Measurements from ENCODE around the gene IL17REL.
A peak's percentile ranks its signal among the peaks of the same experiment; 100 is the strongest.

The IL17REL gene

DNA sequence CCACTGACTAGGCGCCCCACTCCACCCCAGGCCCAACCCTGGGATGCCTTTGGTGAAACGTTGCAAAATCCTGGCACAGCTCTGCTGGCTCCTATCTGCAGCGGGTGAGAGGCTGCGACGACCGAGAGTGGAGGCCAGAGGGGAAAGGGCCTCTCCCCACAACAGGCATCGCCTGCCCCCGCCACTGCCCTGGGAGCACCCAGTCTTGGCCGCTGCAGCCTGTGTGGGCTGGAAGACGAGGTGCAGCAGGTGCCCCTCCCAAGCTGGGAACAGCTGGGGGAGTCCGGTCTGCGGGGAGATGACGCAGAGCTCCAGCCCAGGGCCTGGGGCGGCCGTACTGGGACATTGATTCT, 56.2 kb downstream of the IL17REL start:
- intact Hi-C loops (cut with DNase I) = no loop called here
- no peak for DNase-seq

DNA sequence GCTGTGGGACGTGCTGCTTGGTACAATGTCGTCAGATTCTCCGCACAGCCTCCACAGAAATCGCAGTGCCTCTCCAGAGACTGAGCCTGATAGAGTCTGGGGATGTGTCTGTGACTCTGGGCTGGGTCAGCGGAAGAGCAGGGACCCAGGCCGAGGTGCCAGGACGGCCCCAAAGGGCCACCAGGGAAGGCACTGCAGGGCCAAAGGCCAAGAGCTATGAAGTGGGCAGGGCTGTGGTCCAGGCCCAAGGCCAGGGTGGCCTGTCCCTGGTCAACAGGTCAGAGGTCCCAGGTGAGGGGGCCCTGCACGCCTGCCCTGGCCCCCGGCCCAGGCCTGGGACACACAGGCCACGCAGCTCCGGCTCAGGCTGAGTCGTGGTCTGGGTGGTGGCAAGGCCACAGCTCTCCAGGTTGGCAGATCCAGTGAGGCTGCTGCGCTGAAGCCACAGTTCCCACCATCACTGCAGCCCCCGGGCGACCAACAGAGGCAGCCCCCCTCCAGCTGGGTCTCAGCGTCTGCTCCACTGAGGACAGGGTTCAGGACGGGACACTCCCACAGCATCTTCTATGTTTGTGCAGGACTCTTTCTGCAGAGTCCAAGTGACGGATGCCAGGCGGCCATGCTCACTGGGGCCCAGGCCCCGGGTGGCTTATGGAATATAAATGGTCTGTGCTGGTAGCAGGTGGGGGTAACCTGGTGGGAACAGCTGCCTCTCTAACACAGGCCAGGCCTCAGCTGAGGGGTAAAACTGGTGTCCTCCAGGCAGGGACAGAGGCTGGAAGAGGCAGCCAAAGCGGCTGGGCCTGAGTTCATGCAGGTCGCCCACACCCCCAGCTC, 56.8 kb downstream of the IL17REL start:
- intact Hi-C loops (cut with DNase I) = no loop called here
- peak in 1 of 42 donors; percentile 3 for DNase-seq

DNA sequence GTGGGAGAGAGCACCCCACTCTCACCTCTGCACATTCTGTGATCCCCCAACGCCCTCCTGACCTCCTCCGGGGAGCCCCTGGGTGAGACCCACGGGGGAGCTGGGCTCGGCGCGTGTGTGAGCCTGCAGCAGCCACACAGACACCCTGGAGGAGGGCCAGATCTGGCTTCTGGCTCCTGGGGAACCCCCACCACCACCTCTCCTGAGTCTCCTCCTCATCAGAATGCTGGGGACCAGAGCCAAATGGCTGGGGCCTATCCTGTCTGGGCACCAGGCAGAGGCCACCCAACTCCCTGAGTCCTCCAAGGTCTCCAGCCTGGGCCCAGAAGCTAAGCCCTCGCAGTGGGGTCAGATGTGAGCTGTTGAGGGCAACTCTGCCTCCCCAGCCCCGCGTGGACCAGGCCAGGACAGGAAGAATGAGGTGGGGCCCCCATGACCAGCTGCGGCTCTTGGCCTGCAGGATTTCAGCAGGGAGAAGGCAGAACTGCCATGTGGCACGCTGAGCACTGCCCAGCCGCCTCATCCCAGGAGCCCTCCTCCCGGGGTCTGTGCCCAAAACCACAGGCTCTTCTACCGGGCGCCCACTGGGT, 57.5 kb downstream of the IL17REL start:
- intact Hi-C loops (cut with DNase I) = no loop called here
- no peak for DNase-seq

DNA sequence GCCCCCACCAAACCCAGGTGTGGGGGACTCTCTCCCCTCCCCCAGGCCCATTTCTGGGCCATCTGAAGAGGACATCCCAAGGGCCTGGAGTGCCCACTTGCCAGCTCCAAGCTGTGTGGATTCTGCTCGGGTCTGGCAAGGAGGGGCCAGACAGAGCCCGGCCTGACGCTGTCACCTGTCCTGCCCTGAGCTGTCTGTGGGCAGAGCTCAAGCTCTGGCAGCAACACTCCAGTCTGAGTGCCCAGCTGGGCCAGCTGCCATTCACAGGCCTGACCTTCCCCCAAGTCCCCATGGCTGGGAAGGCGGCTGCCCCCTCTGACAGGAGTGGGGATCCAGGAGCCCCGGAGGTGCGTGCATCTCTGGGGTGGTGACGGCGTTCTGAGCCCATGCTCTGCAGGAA, 58.2 kb downstream of the IL17REL start:
- peak in 3 of 42 donors; percentile 29 to 56 (median 56) for DNase-seq
- intact Hi-C loops (cut with DNase I) = no loop called here

DNA sequence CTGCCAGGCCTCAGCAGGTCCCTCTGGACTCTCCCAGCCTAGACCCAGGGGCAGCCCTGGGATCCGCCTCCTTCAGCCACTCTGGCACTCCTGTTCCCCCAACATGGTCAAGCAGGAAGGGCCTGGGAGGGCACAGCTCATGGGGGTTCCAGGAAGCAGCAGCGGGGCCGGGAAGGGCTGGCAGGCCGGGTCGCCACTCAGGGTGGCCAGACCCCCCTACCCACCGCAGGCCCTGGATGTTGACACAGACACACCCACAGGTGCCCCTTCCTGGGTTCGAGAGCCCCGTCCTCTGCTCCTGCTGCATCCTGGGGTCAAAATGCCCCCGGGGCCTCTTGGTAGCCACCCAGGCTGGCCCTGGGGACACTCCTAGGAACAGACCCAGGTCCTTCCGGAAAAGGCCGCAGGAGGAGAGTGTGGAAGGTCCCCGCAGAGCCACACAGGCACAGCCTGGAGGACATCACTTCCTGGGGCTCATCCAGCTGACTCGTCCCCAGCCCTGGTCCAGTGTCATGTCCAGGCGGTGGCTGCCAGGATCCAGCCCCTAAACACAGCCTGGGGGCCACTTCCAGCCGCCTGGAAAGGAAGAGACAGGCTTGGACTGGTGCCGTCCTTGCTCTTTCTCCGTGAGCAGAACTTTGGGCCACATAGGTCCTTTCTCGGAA, 58.8 kb downstream of the IL17REL start:
- DNase-seq = no peak

DNA sequence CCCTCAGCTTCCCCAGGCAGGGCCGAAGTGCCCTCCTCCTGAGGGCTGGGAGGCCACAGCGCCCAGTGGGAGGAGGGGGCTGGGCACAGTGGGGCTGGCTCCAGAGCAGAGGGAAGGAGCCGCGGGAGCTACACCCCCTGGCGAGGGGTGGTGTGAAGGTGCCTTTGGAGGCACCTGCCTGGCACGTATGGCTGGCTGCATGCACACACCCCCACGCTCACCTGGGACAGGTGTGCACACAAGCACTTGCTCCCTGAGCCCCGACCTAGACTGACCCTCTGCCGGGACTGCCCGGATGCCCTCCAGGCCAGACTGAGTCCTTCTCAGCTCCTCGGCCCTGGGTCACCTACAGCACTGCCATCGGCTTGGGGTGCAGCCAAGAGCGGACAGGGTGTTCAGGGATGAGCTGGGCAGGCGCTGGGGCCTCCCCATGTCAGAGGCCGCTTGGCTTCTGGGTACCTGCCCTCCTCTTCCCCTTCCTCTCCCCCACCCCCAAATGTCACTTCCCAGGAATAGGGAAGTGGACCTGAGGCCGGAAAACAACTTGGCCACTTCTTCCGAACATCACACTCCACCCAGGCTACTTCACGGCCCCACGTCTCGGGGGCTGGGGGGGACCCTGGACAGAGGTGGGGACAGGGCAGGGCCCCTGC, 59.4 kb downstream of the IL17REL start:
- no peak for DNase-seq
- intact Hi-C loops (cut with DNase I) = no loop called here

More for the DNA sequence above, 58.8 kb downstream of the IL17REL start:
- intact Hi-C loops (cut with DNase I) = no loop called here

DNA sequence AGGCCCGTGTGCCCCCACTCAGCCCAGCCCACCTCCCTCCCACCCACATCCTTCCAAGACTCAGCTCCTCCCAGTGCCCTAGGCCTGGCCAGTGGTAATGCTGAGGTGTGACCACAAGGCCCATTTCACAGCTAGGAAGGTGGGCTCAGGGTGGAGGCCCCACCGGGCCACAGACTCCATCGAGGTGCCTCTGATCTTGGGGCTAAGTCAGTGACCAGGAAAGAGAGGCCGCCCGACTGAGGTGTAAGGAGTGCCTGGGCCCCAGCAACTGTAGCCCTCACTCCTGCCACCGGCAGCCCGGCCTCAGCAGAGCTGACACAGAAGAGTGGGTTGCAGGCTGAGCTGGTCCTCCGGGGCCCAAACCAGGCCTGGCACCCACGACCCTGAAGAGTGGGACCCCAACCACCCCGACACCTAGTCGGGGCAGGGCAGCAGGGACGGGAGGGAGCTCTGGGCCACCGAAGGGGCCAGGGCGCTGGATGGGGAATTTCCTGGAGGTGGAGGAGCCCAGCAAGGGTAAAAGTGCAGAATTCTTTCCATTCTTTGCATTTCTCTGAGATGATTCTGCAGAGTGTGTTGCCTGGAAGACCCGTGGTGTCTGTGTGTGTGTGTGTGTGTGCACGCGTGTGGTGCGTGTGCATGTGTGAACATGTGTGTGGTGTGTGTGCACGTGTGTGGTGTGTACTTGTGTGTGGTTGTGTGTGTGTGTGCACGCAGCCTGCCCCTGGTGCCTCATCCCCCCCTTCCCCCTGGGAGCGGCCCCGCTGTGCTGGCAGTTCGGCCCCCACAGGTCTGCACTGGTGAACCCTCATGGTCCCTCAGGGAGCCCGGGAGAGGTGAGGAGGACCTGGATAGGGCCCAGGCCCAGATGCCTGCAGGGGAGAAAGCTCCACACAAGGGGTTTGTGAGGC, 60.3 kb downstream of the IL17REL start:
- intact Hi-C loops (cut with DNase I) = no loop called here
- DNase-seq = no peak

DNA sequence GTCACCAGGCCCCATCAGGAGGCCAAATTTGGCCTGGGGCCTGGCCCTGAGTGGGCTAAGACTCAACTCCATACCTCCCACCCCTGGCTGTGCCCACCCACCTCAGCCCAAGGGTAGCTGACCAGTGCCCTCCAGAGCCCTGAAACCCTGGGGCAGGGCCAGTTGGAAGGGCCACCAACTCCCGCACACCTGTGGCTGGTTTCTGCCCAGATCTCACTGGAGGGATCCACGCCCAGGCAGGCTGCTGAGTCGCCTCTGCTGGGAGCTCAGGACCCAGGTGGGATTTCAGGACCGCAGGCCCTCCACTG, 60.9 kb downstream of the IL17REL start:
- intact Hi-C loops (cut with DNase I) = no loop called here
- no peak for DNase-seq

DNA sequence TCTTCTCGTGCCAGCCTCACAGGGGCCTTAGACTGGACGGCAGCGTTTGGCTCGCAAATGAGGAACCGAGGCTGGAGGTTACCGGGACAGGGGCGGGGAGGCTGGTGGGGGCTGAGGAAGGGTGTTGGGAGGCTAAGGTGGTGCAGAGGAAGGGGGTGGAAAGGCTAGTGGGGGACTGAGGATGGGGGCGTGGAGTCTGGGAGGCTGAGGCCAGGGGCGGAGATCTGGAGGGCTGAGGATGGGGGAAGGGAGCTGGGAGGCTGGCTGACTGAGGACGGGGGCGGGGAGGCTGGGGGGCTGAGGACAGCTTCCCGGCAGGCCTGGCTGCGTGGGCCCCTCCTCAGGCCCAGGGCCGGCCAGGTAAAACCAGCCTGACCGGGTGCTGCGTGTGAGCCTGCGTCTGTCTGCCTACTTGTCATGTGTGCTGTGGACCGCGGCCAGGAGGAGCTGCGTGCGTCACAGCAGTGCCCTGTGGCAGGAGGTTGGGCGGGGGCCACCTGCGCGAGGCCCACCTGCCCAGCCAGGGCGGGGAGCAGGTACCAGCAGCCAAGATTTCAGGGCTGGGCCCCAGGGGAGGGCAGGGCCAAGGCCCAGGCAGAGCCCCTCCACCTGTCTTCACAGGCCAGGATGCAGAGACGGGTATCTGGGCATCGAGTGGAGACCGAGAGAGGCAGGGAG, 61.4 kb downstream of the IL17REL start:
- DNase-seq = no peak
- intact Hi-C loops (cut with DNase I) = no loop called here

DNA sequence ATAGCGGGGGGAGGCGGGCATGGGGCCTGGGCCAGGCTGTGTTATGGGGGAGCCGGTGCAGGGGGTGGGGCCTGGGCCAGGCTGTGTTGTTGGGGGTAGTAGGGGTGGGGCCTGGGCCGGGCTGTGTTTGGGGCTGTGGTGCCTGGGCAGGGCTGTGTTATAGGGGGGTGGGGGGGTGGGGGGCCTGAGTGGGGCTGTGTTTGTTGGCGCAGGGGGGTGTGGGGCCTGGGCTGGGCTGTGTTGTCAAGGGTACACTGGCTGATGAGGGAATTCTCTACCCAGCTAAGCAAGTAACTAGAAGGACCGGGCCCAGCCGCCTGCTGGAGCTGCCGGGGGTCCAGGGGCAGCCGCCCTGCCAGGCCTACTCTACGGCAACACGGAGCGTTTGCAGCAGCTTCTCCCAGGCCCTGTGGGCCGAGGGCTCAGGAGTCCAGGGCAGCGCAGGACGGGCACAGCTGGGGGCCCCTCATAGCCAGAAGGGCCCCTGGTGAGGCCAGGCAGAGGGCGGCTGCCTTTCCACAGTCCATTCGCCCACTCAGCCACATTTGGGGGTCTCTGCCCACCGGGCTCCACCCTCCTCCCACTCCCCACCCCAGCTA, 62.1 kb downstream of the IL17REL start:
- DNase-seq = no peak
- intact Hi-C loops (cut with DNase I) = no loop called here

DNA sequence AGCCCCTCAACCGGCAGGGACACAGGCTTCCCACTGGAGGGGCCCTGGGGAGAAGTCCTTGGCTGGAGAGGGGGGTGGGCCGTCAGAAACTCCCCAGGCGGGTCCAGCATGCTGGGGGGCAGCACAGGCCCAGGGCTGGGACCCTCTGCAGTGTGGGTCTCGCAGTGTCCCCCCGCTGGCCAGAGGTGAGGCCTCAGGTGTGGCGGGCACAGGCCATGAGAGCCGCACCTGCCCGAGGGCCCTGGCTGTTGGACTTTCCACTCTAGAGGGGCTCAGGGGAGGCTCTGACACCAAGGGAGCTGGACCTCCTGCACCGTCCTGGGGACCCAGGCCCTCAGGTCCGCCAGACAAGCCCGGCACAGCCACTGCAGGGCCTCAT, 62.7 kb downstream of the IL17REL start:
- intact Hi-C loops (cut with DNase I) = no loop called here
- no peak for DNase-seq

DNA sequence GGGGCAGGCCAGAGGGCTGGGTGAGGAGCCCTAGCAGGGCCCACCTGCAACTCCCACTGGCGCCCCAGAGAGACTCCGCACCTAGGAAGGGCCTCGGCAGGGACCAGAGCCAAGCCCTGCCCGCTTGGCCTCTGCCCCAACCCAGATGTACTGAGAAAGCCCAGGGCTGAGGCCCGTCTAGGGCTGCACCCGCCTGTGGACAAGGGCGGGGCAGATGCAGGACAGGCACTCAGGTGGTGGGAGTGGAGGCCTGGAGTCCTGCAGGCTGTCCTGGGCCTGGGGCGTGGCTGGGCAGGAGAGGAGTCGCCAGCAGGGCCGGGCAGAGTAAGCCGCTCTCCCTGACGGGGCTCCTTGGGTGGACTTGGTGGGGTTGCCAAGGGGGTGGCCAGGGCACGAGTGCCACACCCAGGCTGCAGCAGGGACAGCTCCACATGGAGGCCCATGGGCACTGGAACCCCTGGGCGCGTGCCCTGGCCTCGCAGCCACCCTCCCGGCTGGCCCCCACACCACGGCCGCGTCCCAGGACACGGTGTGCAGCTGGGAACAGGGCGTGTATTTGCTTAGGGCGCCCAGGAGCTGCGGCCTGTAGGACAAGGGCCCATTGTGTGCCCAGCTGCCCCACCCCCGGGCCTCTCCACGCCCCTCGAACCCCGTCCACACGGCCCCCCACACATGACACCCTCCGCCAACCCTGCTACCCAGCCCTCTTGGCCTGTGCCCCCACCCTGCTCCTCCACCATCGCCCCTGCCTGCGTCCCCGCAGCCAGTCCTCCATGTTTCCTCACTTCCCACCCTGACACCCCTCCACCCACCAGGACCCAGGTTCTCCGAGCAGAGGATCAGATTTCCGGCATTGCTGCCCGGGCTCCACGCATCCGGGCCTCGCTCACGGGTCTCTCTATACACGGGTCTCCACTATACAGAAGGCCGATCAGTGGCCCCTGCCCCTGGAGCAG, 63.3 kb downstream of the IL17REL start:
- intact Hi-C loops (cut with DNase I) = no loop called here
- DNase-seq = no peak

DNA sequence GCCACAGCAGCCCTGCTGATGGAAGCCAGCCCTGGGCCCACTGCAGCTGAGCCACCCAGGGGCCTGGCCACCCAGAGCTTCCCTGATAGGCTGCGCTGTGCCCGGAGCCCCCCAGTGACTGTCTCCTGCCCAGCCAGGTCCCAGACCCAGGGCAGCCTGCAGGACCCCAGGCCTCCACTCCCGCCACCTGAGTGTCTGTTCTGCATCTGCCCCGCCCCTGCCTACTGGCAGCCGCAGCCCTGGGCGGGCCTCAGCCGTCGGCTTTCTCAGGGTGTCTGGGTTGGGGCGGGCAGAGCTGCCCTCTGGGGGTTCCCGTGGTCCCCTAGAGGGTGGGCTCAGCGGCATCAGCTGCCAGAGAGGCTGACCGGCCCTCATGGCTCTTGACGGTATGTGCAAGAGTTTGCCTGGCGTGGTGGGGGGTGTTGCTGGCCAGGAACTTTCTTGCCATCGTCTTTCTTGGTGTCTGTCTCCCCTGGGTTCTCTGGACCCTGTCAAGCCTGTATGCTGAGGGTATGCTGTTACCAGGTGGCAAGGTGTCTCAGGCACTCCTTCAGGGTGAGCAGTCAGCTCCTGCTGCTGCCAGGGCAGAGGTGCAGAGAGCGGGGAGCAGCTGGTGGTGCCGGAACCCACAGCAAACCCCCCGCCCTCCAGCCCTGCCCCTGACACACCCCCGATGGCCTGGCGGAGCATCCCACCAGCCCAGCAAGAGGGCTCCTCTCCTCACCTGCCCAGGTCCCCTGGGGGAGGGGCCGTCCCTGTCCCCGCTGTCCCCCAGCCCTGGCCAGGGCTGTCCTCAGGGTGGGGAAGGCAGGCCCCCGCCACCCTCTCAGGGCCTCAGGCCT, 64.2 kb downstream of the IL17REL start:
- intact Hi-C loops (cut with DNase I) = no loop called here
- no peak for DNase-seq

DNA sequence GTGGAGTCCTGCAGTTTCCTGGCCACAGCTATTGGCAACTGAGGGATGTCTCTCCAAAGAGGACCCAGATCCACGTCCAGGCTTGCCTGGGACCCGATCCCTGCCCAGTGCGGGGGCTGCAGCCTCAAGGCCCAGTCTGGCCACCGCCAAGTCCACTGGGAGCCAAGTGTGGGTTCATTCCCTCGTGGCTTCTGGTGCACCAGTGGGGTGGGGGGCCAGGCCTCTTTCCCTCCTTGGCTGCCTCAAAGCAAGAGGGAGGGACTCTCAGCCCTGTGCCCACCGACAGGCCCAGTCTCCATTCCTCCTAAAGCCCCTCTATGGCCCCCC, 65.3 kb downstream of the IL17REL start:
- DNase-seq = no peak
- intact Hi-C loops (cut with DNase I) = no loop called here

DNA sequence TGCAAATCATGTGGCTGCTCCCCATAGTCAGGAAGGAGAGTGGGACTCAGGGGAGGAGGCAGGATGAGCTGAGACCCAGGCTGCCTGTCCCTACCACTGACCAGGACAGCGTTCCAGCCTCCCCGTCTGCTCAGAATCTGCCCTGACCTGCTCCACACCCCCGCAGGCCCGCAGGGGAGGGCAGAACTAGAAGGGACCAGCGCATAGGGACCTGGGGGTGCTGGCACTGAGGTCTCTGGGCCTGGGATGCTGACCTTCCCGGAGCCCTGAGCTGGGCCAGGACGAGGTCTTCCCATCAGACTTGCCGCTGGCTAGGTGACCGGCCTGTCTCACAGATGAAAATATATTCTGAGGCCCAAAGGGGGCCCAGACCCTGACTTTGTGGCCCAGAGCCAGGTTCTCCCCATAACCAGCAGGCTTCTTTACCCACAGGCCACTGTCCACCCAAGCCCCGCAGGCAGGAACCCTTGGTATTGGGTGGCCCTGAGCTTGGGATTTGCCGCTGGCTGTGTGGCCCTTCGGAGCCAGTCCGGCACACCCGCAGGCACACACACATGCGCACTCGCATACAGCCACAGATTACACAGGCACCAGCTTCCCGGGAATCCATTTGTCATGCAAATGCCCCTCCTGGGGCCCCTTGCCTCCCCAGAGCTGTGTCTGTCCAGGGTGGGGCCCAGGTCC, 65.8 kb downstream of the IL17REL start:
- intact Hi-C loops (cut with DNase I) = no loop called here
- DNase-seq = no peak

Measured in head of caudate nucleus (tissue), 42 donors.